Gastroesophageal sphincter (tissue), 3 donors: ENCODE results near the gene DPPA4.

Source experiments
- CTCF ChIP-seq, 4 experiments: fragments of 200-600 bp in 2 of 4; fragments of 450-650 bp in 2 of 4; sonication (generic) in 1 of 4; IDR thresholded peaks; one replicate each; pipeline ENCODE4 v1.5.1; 2017 to 2019; ENCODE audit warnings: antibody characterized with exemption in 4 of 4, mild to moderate bottlenecking in 2 of 4, moderate library complexity in 2 of 4
- EP300 ChIP-seq: sonication (generic); formaldehyde crosslinking; IDR thresholded peaks from one replicate; pipeline ENCODE4 v1.6.1; 2017; ENCODE audit warnings: antibody characterized with exemption, mild to moderate bottlenecking
- POLR2A ChIP-seq, 2 donors: fragments of 450-650 bp; IDR thresholded peaks; one replicate each; pipeline ENCODE4 v1.6.1; 2017; ENCODE audit warnings: antibody characterized with exemption in 2 of 2, mild to moderate bottlenecking in 2 of 2, moderate library complexity in 1 of 2
- POLR2AphosphoS5 ChIP-seq: sonication (generic); formaldehyde crosslinking; IDR thresholded peaks from one replicate; pipeline ENCODE4 v1.6.1; 2017; ENCODE audit warnings: antibody characterized with exemption

- TF ChIP-seq CTCF (IDR thresholded peaks at IDR 0.05): no peak
- no peak for TF ChIP-seq POLR2A (IDR thresholded peaks at IDR 0.05)
- no peak for TF ChIP-seq EP300
- TF ChIP-seq POLR2AphosphoS5: no peak
Measured at GRCh38 chr3:109364088-109364487, 26.7 kb upstream of the DPPA4 start.
